T-helper 1 cell treated with Interleukin-12 subunit alpha and Interleukin-12 subunit beta and Interleukin-4 antibody, amounts not matched to agents 30 ng/mL and 1 ng/mL, for 36 hours (primary cell): Measurements from ENCODE around the gene TMEM175. TPM values are rescaled to one million over a fixed set of nuclear protein-coding genes. Genes with fewer than 3 reads are reported as not detected.

Experiments used
- intact Hi-C: fragments of 100-400 bp; cut with micrococcal nuclease; formaldehyde crosslinking; loops from one replicate; pipeline ENCODE4 v1.15.1; 2024
- total RNA-seq: library from RNA; stranded (reverse); gene quantifications from 2 replicates; pipeline ENCODE4 v1.2.3, GENCODE V29; 2022

TMEM175 gene
- total RNA-seq, 1 donor from 2014 or later, result 24.9 TPM

- intact Hi-C loops, result no loop called here
Measured at GRCh38 chr4:1001561-1002130, 69.4 kb downstream of the TMEM175 start.

DNA sequence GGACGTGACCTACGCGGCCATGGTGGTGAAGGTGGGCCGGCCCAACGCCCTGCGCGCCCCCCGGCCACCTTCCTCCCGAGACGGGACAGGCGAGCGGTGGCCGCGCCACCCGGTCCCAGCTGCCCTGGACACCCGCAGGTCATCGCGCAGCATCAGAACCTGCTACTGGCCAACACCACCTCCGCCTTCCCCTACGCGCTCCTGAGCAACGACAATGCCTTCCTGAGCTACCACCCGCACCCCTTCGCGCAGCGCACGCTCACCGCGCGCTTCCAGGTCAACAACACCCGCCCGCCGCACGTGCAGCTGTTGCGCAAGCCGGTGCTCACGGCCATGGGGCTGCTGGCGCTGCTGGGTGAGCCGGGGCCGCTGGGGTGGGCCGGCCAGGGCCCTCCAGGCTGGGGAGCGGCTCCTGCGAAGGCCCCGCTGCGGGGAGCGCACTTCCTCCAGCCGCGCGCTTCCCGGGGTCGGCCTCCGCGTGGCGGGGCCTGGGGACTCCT is 69.9 kb downstream of the TMEM175 start:
- intact Hi-C loops, result no loop called here

- intact Hi-C loops, result no loop called here
Measured at GRCh38 chr4:1002631-1003251, 70.5 kb downstream of the TMEM175 start.

DNA sequence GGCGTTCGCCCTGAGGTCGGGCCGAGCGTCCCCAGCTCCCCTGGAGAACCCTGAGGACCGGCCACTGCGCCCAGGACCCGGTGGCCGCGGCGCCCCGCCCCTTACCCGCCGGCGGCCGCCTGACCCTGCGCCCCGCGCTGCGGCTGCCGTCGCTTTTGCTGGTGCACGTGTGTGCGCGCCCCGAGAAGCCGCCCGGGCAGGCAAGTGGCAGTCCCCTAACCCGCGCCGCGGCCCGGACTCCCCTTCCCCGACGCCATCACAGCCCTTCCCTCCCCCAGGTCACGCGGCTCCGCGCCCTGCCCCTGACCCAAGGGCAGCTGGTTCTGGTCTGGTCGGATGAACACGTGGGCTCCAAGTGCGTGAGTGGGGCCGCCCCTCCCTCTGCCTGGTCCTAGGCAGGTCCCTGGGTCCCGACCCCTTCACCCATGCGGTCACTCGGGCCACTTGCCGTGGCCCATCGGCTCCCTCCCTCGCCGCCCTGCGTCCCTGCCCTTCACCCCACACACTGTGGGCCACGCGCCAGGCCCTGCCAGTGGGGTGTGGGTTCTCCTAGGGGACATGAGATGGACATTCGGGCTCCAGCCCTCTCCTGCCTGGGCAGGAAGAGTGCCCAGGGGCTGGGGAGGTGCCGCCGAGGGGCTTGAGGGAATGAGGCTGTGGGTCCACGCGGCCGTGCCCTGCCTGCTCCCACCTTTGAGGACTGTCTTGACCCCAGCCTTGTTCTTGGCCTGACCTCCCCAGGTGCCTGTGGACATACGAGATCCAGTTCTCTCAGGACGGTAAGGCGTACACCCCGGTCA is 71.2 kb downstream of the TMEM175 start:
- intact Hi-C loops, result no loop called here

DNA sequence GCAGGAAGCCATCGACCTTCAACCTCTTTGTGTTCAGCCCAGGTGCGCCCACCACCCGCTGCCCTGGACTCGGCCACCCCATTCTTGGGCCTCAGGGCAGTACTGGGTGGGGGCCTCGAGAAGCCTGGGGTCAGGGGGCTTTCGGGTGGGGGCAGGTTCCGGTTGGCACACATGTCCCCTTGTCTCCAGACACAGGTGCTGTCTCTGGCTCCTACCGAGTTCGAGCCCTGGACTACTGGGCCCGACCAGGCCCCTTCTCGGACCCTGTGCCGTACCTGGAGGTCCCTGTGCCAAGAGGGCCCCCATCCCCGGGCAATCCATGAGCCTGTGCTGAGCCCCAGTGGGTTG is 71.8 kb downstream of the TMEM175 start:
- intact Hi-C loops, result no loop called here

DNA sequence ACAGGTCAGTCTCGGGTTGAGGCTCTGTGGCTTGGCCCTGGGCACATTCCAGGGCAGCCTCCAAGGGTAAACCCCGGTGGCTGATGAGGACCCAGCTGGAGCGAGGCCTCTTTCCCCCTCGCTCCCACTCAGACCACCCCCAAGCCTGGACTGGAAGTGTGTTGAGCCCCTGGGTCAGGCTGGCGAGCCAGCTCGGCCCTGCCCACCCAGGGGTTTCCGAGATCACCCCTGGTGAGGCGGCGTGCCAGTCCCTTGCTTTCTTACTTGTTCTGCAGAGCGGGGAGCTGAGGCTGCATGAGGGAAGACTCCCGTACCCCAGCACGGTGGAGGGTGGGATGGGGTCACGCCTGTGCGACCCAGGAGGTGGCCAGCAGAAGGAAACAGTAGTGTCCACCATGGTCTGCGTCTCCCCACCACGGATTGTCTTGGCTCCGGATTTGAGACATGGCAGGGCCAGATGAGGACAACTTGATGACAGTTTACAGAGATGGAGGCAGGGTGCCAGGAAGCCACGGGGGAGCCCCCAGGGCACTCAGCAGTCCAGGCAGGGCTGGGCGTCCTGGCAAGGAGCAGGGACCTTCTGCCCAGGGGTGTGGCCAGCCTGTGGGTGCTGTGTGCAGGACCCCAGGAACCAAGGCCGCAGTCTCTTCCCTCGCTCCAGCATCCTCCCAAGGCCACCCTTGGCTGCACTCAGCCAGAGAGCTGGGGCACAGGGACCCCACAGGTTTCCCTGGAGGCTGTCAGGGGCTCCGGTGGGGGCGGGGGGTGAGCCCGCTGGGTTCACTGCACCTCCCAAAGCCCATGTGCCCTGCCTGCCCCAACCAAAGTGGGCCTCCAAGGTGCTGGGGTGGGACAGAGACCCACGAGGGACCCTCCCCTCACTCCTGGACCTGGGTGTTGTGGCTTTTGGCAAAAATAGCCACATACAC is 72.6 kb downstream of the TMEM175 start:
- intact Hi-C loops, result loop anchor here (5.0 kb wide), 1 partner anchor 242 kb away; the partner anchor contains the start of gene CTBP1

DNA sequence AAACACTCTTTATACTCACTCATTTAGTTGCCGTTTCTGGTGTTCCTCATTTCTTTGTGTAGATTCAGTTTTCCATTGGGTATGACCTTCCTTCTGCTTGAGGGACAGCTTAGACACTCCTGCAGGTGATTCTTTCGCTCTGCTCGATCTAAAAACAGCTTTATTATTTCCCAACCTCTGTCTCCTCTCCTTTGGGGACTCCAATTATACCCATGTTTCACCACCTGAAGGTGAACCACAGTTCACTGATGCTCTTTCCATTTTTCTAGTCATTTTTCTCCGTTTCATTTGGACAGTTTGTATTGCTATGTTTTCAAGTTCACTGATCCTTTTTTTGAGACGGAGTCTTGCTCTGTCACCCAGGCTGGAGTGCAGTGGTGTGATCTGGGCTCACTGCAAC is 74.6 kb downstream of the TMEM175 start:
- intact Hi-C loops, result loop anchor here (5.0 kb wide), 1 partner anchor 240 kb away; the partner anchor contains the start of gene CTBP1

Other genes starting within 250 kb of the TMEM175 start
- 0.66 and 1.0 TPM in 2 replicates for gene SLC49A3, start 243.3 kb upstream of the TMEM175 start, total RNA-seq
- gene PCGF3, start 226.6 kb upstream of the TMEM175 start, total RNA-seq, result 41.8 and 43.1 TPM in 2 replicates
- 2.1 and 3.1 TPM in 2 replicates for gene CPLX1, start 106.3 kb upstream of the TMEM175 start, total RNA-seq
- 178 and 191 TPM in 2 replicates for gene GAK, start 144 bp upstream of the TMEM175 start, total RNA-seq
- gene DGKQ, start 41.1 kb downstream of the TMEM175 start, total RNA-seq, result 18.0 and 19.2 TPM in 2 replicates
- 38.9 and 45.9 TPM in 2 replicates for gene IDUA, start 54.6 kb downstream of the TMEM175 start, total RNA-seq
- 0.17 and 0.34 TPM in 2 replicates for gene SLC26A1, start 60.9 kb downstream of the TMEM175 start, total RNA-seq
- 6.8 and 8.0 TPM in 2 replicates for gene FGFRL1, start 79.2 kb downstream of the TMEM175 start, total RNA-seq
- 2.1 and 2.6 TPM in 2 replicates for gene RNF212, start 181.1 kb downstream of the TMEM175 start, total RNA-seq
- gene SPON2, start 240.1 kb downstream of the TMEM175 start, total RNA-seq, result 14.0 and 16.5 TPM in 2 replicates